Lung (tissue), 12 donors: ENCODE measurements around the gene PGBD4. TPM values are rescaled to one million over a fixed set of nuclear protein-coding genes. Genes with fewer than 3 reads are reported as not detected.

Experiments
- ATAC-seq: fragments of 200-7000 bp; cut with Tn5 transposase; one replicate; pipeline ENCODE4 v1.9.1; 2020; ENCODE audit warnings: moderate number of reproducible peaks; ENCODE audit not compliant: insufficient read depth, low FRiP score
- DNase-seq, 3 donors: peaks; one replicate each; pipeline ENCODE4 v3.0.0-alpha.2; 2013 to 2017
- H3K27ac ChIP-seq, 2 donors: one replicate each; pipeline ENCODE4 v1.5.1; 2013; ENCODE audit warnings: mild to moderate bottlenecking in 2 of 2, moderate library complexity in 2 of 2, control low read depth in 1 of 2, inconsistent platforms in 1 of 2, low read depth in 1 of 2, low read length in 1 of 2
- H3K27me3 ChIP-seq, 3 donors: one replicate each; pipeline ENCODE4 v1.5.1; 2013; ENCODE audit warnings: low read length in 2 of 3; ENCODE audit not compliant: control insufficient read depth in 3 of 3, insufficient read depth in 3 of 3
- H3K36me3 ChIP-seq, 4 donors: one replicate each; pipeline ENCODE4 v1.5.1; 2013; ENCODE audit warnings: low read length in 4 of 4, mild to moderate bottlenecking in 1 of 4, moderate library complexity in 1 of 4; ENCODE audit not compliant: control insufficient read depth in 4 of 4, insufficient read depth in 4 of 4
- H3K4me1 ChIP-seq, 5 donors: one replicate each; pipeline ENCODE4 v1.5.1; 2013; ENCODE audit warnings: low read length in 5 of 5, mild to moderate bottlenecking in 2 of 5, moderate library complexity in 1 of 5; ENCODE audit not compliant: control insufficient read depth in 5 of 5, insufficient read depth in 5 of 5
- H3K4me3 ChIP-seq: one replicate; pipeline ENCODE4 v1.5.1; 2013; ENCODE audit warnings: mild to moderate bottlenecking, control low read depth, moderate library complexity
- H3K9ac ChIP-seq, 2 donors: one replicate each; pipeline ENCODE4 v1.5.1; 2013; ENCODE audit warnings: low read length in 2 of 2, control low read depth in 1 of 2; ENCODE audit not compliant: insufficient read depth in 1 of 2
- H3K9me3 ChIP-seq, 4 donors: one replicate each; pipeline ENCODE4 v1.5.1; 2013; ENCODE audit warnings: low read length in 3 of 4, mild to moderate bottlenecking in 1 of 4, moderate library complexity in 1 of 4; ENCODE audit not compliant: control insufficient read depth in 4 of 4, insufficient read depth in 3 of 4
- CTCF ChIP-seq: IDR thresholded peaks from 2 replicates; pipeline ENCODE4 v1.5.1; 2012; ENCODE audit warnings: mild to moderate bottlenecking; ENCODE audit errors: control extremely low read depth, extremely low read depth
- WGBS, 2 donors: extraction: QIAGEN DNeasy Blood & Tissue Kit; methylation state at CpG; one replicate each; pipeline ENCODE4 v1.1.7; 2013; 5-methylcytosine and 5-hydroxymethylcytosine counted together
- polyA plus RNA-seq, 2 donors: library from polyadenylated mRNA; stranded (reverse); fragments of 200-250 nt; gene quantifications; one replicate each; pipeline ENCODE4 v1.2.1, GENCODE V29; 2013
- total RNA-seq, 2 donors: library from RNA; depleted of rRNA in 1 of 2; stranded (reverse); fragments of >200 nt in 1 of 2; gene quantifications; one replicate each; pipeline ENCODE4 v1.2.1, GENCODE V29; 2014 to 2021
- donor health status: control.
- donor health status: control.
- donor health status: Bipolar disorder and iron deficiency.
- donor health status: healthy.
- donor health status: DM: yes; HTN: yes; CAD: no.

Gene PGBD4
- total and polyA plus RNA-seq, 4 donors = 0.63 to 1.8 (median 1.2) TPM

GRCh38 chr15:34128898-34129297, 27.0 kb downstream of the PGBD4 start:
- Histone ChIP-seq H3K4me1 (no peaks in the 10 kb centered on the region), H3K27ac (no peak overlapping the region), H3K36me3 (peaks cover 0 to under 1% (median 0%) of the 10 kb centered on the region in 4 donors), H3K9ac (no peak overlapping the region), H3K27me3 (no peaks in the 10 kb centered on the region), H3K4me3 (no peak overlapping the region), H3K9me3 (no peaks in the 10 kb centered on the region)
- TF ChIP-seq CTCF = no peak
- ATAC-seq = no peak
- no peak for DNase-seq
- WGBS, 2 donors = 49% methylated on average over 2 of the region's 2 CpGs

GRCh38 chr15:34132881-34133280, 31.0 kb downstream of the PGBD4 start:
- Histone ChIP-seq H3K9me3 (no peaks in the 10 kb centered on the region), H3K36me3 (peaks cover 0 to 4% (median under 1%) of the 10 kb centered on the region in 4 donors), H3K27ac (no peak overlapping the region), H3K4me3 (no peak overlapping the region), H3K9ac (no peak overlapping the region), H3K27me3 (no peaks in the 10 kb centered on the region), H3K4me1 (no peaks in the 10 kb centered on the region)
- TF ChIP-seq CTCF = no peak
- 94 to 100% methylated on average over 1 of the region's 1 CpG for WGBS, 2 donors
- DNase-seq (no peak), ATAC-seq (no peak)

GRCh38 chr15:34133511-34133910, 31.6 kb downstream of the PGBD4 start:
- H3K27me3 ChIP-seq = no peaks in the 10 kb centered on the region
- no peak overlapping the region for H3K4me3 ChIP-seq
- peaks cover 0 to 4% (median 1%) of the 10 kb centered on the region in 4 donors for H3K36me3 ChIP-seq
- H3K27ac ChIP-seq = no peak overlapping the region
- WGBS, 2 donors = 87 to 97% methylated on average over 1 of the region's 1 CpG
- no peaks in the 10 kb centered on the region for H3K4me1 ChIP-seq
- no peak for TF ChIP-seq CTCF
- no peak for ATAC-seq
- H3K9me3 ChIP-seq = no peaks in the 10 kb centered on the region
- DNase-seq = no peak
- H3K9ac ChIP-seq = no peak overlapping the region
